ENCODE data around the gene CDH4.

Gene CDH4

DNA sequence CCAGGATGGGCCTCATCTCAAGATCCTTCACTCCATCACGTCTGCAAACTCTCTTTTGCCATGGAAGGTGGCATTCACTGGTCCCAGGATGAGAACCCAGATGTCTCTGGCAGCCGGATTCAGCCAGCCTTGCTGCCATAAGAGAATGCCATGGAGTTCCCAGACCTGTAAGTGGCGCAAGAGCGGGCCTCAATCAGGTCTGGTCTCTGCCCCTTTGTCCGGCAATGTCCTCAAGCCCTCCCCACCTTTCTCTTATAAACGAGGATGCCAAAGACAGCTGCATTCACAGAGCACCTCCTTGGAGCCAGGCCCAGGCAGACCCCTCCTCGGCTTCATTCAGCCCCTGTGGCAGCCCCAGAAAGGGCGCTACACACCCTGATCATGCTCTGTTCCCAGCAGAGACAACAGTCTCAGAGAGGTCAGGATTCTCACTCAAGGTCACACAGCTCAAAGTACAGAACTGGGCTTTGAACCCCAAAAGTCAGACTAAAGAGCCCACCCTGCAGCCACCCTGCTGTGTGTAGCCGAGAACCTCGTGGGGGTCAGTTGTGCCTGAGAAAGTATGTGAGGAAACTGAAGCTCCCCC, 549.9 kb downstream of the CDH4 start:
- H3K4me3 ChIP-seq (ENCODE audit: low read length in 2 of 2), result no peak overlapping the region
- H3K27ac ChIP-seq (ENCODE audit: low read depth in 2 of 2, low read length in 2 of 2), result no peak overlapping the region
- H3K27me3 ChIP-seq (ENCODE audit: control insufficient read depth in 2 of 2, insufficient read depth in 2 of 2, low read length in 2 of 2), result peaks cover 0 to 3% of the 10 kb centered on the region in 2 donors
- no peak overlapping the region for H3K9ac ChIP-seq (ENCODE audit: low read depth in 1 of 2, low read length in 2 of 2)
- H3K4me1 ChIP-seq (ENCODE audit: control insufficient read depth in 2 of 2, insufficient read depth in 2 of 2, low read length in 2 of 2), result no peaks in the 10 kb centered on the region
- no peaks in the 10 kb centered on the region for H3K9me3 ChIP-seq (ENCODE audit: control insufficient read depth in 2 of 2, low read length in 2 of 2)
- H3K36me3 ChIP-seq (ENCODE audit: control insufficient read depth in 2 of 2, insufficient read depth in 2 of 2, low read length in 2 of 2), result no peaks in the 10 kb centered on the region

GRCh38 chr20:61802721-61803311, 550.8 kb downstream of the CDH4 start:
- no peak overlapping the region for H3K4me3 ChIP-seq (ENCODE audit: low read length in 2 of 2)
- no peaks in the 10 kb centered on the region for H3K4me1 ChIP-seq (ENCODE audit: control insufficient read depth in 2 of 2, insufficient read depth in 2 of 2, low read length in 2 of 2)
- no peaks in the 10 kb centered on the region for H3K9me3 ChIP-seq (ENCODE audit: control insufficient read depth in 2 of 2, low read length in 2 of 2)
- no peak overlapping the region for H3K9ac ChIP-seq (ENCODE audit: low read depth in 1 of 2, low read length in 2 of 2)
- no peak overlapping the region for H3K27ac ChIP-seq (ENCODE audit: low read depth in 2 of 2, low read length in 2 of 2)
- peaks cover 0 to 3% of the 10 kb centered on the region in 2 donors for H3K27me3 ChIP-seq (ENCODE audit: control insufficient read depth in 2 of 2, insufficient read depth in 2 of 2, low read length in 2 of 2)
- H3K36me3 ChIP-seq (ENCODE audit: control insufficient read depth in 2 of 2, insufficient read depth in 2 of 2, low read length in 2 of 2), result no peaks in the 10 kb centered on the region

DNA sequence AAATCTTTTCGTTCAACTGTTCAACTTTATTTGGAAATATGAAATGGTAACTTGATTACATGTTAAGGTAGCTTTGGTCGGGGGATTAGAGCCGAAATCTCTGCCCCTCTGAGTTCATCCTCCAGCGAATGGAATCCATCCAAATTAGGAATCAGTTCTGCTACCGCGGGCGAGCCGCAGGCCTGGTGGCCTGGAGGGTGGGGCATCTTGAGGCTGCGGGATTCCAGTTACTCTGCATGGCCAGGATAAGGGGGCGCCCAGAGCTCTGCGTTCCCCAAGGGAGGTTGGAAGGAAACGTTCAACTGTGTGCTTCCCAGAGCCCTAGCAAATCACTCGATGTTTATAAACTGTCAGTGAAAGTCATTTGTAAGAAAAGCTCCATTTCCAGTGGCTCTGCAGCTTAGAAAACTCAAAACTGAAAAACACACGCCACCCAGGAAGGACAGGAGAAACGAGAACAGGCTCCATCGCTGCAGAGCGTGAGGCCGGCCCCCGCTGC, 551.4 kb downstream of the CDH4 start:
- Histone ChIP-seq H3K27ac (ENCODE audit: low read depth in 2 of 2, low read length in 2 of 2) (no peak overlapping the region), H3K9me3 (ENCODE audit: control insufficient read depth in 2 of 2, low read length in 2 of 2) (no peaks in the 10 kb centered on the region), H3K4me3 (ENCODE audit: low read length in 2 of 2) (no peak overlapping the region), H3K9ac (ENCODE audit: low read depth in 1 of 2, low read length in 2 of 2) (no peak overlapping the region), H3K36me3 (ENCODE audit: control insufficient read depth in 2 of 2, insufficient read depth in 2 of 2, low read length in 2 of 2) (no peaks in the 10 kb centered on the region), H3K4me1 (ENCODE audit: control insufficient read depth in 2 of 2, insufficient read depth in 2 of 2, low read length in 2 of 2) (no peaks in the 10 kb centered on the region), H3K27me3 (ENCODE audit: control insufficient read depth in 2 of 2, insufficient read depth in 2 of 2, low read length in 2 of 2) (peaks cover 0 to 3% of the 10 kb centered on the region in 2 donors)

- no peaks in the 10 kb centered on the region for H3K36me3 ChIP-seq (ENCODE audit: control insufficient read depth in 2 of 2, insufficient read depth in 2 of 2, low read length in 2 of 2)
- H3K27ac ChIP-seq (ENCODE audit: low read depth in 2 of 2, low read length in 2 of 2), result no peak overlapping the region
- no peaks in the 10 kb centered on the region for H3K4me1 ChIP-seq (ENCODE audit: control insufficient read depth in 2 of 2, insufficient read depth in 2 of 2, low read length in 2 of 2)
- no peak overlapping the region for H3K9ac ChIP-seq (ENCODE audit: low read depth in 1 of 2, low read length in 2 of 2)
- no peaks in the 10 kb centered on the region for H3K9me3 ChIP-seq (ENCODE audit: control insufficient read depth in 2 of 2, low read length in 2 of 2)
- no peak overlapping the region for H3K4me3 ChIP-seq (ENCODE audit: low read length in 2 of 2)
- H3K27me3 ChIP-seq (ENCODE audit: control insufficient read depth in 2 of 2, insufficient read depth in 2 of 2, low read length in 2 of 2), result peaks cover 0 to 3% of the 10 kb centered on the region in 2 donors
Measured at GRCh38 chr20:61803915-61804751, 552.1 kb downstream of the CDH4 start.

GRCh38 chr20:61804752-61805295, 552.8 kb downstream of the CDH4 start:
- no peaks in the 10 kb centered on the region for H3K9me3 ChIP-seq (ENCODE audit: control insufficient read depth in 2 of 2, low read length in 2 of 2)
- H3K27ac ChIP-seq (ENCODE audit: low read depth in 2 of 2, low read length in 2 of 2), result no peak overlapping the region
- H3K9ac ChIP-seq (ENCODE audit: low read depth in 1 of 2, low read length in 2 of 2), result no peak overlapping the region
- H3K27me3 ChIP-seq (ENCODE audit: control insufficient read depth in 2 of 2, insufficient read depth in 2 of 2, low read length in 2 of 2), result peaks cover 0 to 3% of the 10 kb centered on the region in 2 donors
- no peaks in the 10 kb centered on the region for H3K4me1 ChIP-seq (ENCODE audit: control insufficient read depth in 2 of 2, insufficient read depth in 2 of 2, low read length in 2 of 2)
- no peaks in the 10 kb centered on the region for H3K36me3 ChIP-seq (ENCODE audit: control insufficient read depth in 2 of 2, insufficient read depth in 2 of 2, low read length in 2 of 2)
- H3K4me3 ChIP-seq (ENCODE audit: low read length in 2 of 2), result no peak overlapping the region

DNA sequence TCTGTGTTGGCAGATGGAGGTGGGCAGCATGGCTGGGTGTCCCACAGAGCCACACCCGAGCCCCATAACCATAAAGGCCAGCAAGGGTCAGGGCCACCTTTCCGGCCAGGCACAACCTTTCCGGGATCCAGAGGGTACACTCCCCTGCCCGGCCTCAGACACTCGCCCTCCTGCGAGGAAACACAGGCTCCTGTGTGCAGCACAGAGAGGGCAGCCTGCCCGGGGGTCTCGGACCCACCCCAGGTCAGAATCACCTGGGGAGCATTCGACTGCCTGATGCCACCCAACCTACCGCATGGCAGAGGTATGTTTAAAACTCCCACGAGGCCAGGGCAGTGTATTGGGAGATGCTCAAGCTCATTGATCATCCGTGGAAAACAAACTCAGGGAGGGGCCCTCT, 553.3 kb downstream of the CDH4 start:
- H3K27me3 ChIP-seq (ENCODE audit: control insufficient read depth in 2 of 2, insufficient read depth in 2 of 2, low read length in 2 of 2), result peaks cover 0 to 3% of the 10 kb centered on the region in 2 donors
- no peaks in the 10 kb centered on the region for H3K9me3 ChIP-seq (ENCODE audit: control insufficient read depth in 2 of 2, low read length in 2 of 2)
- H3K4me1 ChIP-seq (ENCODE audit: control insufficient read depth in 2 of 2, insufficient read depth in 2 of 2, low read length in 2 of 2), result no peaks in the 10 kb centered on the region
- no peaks in the 10 kb centered on the region for H3K36me3 ChIP-seq (ENCODE audit: control insufficient read depth in 2 of 2, insufficient read depth in 2 of 2, low read length in 2 of 2)
- no peak overlapping the region for H3K4me3 ChIP-seq (ENCODE audit: low read length in 2 of 2)
- no peak overlapping the region for H3K9ac ChIP-seq (ENCODE audit: low read depth in 1 of 2, low read length in 2 of 2)
- no peak overlapping the region for H3K27ac ChIP-seq (ENCODE audit: low read depth in 2 of 2, low read length in 2 of 2)

- Histone ChIP-seq H3K9me3 (ENCODE audit: control insufficient read depth in 2 of 2, low read length in 2 of 2) (no peaks in the 10 kb centered on the region), H3K9ac (ENCODE audit: low read depth in 1 of 2, low read length in 2 of 2) (no peak overlapping the region), H3K4me1 (ENCODE audit: control insufficient read depth in 2 of 2, insufficient read depth in 2 of 2, low read length in 2 of 2) (no peaks in the 10 kb centered on the region), H3K27ac (ENCODE audit: low read depth in 2 of 2, low read length in 2 of 2) (no peak overlapping the region), H3K36me3 (ENCODE audit: control insufficient read depth in 2 of 2, insufficient read depth in 2 of 2, low read length in 2 of 2) (no peaks in the 10 kb centered on the region), H3K4me3 (ENCODE audit: low read length in 2 of 2) (no peak overlapping the region), H3K27me3 (ENCODE audit: control insufficient read depth in 2 of 2, insufficient read depth in 2 of 2, low read length in 2 of 2) (peaks cover 0 to 3% of the 10 kb centered on the region in 2 donors)
Measured at GRCh38 chr20:61805781-61806180, 553.7 kb downstream of the CDH4 start.

GRCh38 chr20:61806314-61806713, 554.3 kb downstream of the CDH4 start:
- Histone ChIP-seq H3K9ac (ENCODE audit: low read depth in 1 of 2, low read length in 2 of 2) (no peak overlapping the region), H3K9me3 (ENCODE audit: control insufficient read depth in 2 of 2, low read length in 2 of 2) (no peaks in the 10 kb centered on the region), H3K27ac (ENCODE audit: low read depth in 2 of 2, low read length in 2 of 2) (no peak overlapping the region), H3K36me3 (ENCODE audit: control insufficient read depth in 2 of 2, insufficient read depth in 2 of 2, low read length in 2 of 2) (no peaks in the 10 kb centered on the region), H3K27me3 (ENCODE audit: control insufficient read depth in 2 of 2, insufficient read depth in 2 of 2, low read length in 2 of 2) (peaks cover 0 to 3% of the 10 kb centered on the region in 2 donors), H3K4me1 (ENCODE audit: control insufficient read depth in 2 of 2, insufficient read depth in 2 of 2, low read length in 2 of 2) (no peaks in the 10 kb centered on the region), H3K4me3 (ENCODE audit: low read length in 2 of 2) (no peak overlapping the region)

DNA sequence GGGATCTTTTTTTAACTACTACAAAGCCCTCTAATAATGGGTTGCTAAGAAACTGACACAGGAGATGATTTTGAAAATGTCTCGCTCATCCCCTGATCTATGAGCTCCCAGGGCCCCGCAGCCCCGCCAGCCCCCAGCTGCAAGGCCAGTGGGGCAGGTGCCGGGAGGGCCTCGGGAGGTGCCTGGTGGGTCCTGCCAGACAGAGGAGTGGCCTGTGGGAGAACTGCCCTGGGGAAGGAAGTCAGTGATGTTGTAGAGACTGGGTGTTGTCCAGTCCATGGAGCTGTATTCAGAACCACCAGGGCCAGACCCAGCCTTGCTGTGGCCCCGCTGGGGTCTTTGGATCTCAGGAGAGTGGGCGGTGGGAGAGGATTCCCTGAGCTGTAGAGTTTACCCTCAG, 554.9 kb downstream of the CDH4 start:
- Histone ChIP-seq H3K4me3 (ENCODE audit: low read length in 2 of 2) (no peak overlapping the region), H3K36me3 (ENCODE audit: control insufficient read depth in 2 of 2, insufficient read depth in 2 of 2, low read length in 2 of 2) (no peaks in the 10 kb centered on the region), H3K9ac (ENCODE audit: low read depth in 1 of 2, low read length in 2 of 2) (no peak overlapping the region), H3K27me3 (ENCODE audit: control insufficient read depth in 2 of 2, insufficient read depth in 2 of 2, low read length in 2 of 2) (peaks cover 0 to 3% of the 10 kb centered on the region in 2 donors), H3K27ac (ENCODE audit: low read depth in 2 of 2, low read length in 2 of 2) (no peak overlapping the region), H3K9me3 (ENCODE audit: control insufficient read depth in 2 of 2, low read length in 2 of 2) (no peaks in the 10 kb centered on the region), H3K4me1 (ENCODE audit: control insufficient read depth in 2 of 2, insufficient read depth in 2 of 2, low read length in 2 of 2) (no peaks in the 10 kb centered on the region)

Measured in mucosa of rectum (tissue), 2 donors.